Heart right ventricle (tissue), 16 donors: ENCODE data around the gene CCR6. TPM values are rescaled to one million over a fixed set of nuclear protein-coding genes. Genes with fewer than 3 reads are reported as not detected.

Source experiments
- ATAC-seq, 8 donors: fragments of 200-7000 bp; cut with Tn5 transposase; one replicate each; pipeline ENCODE4 v1.9.1; 2020; ENCODE audit warnings: mild to moderate bottlenecking in 8 of 8, moderate library complexity in 8 of 8, moderate number of reproducible peaks in 1 of 8
- DNase-seq, 2 donors: peaks; one replicate each; pipeline ENCODE4 v3.0.0-alpha.2; 2020
- H3K27ac ChIP-seq, 10 donors: fragments of 200-600 bp; sonication (generic) in 2 of 10; one replicate each; pipeline versions ENCODE4 v1.5.0 to v1.8.0; 2020 to 2022; ENCODE audit warnings: mild to moderate bottlenecking in 3 of 10
- H3K27me3 ChIP-seq, 7 donors: fragments of 200-600 bp; one replicate each; pipeline ENCODE4 v1.8.0; 2021 to 2022; ENCODE audit warnings: mild to moderate bottlenecking in 2 of 7
- H3K36me3 ChIP-seq, 9 donors: fragments of 200-600 bp; sonication (generic) in 1 of 9; one replicate each; pipeline versions ENCODE4 v1.5.0 to v1.8.0; 2020 to 2022; ENCODE audit warnings: mild to moderate bottlenecking in 2 of 9
- H3K4me1 ChIP-seq, 9 donors: fragments of 200-600 bp; sonication (generic) in 1 of 9; one replicate each; pipeline versions ENCODE4 v1.5.0 to v1.8.0; 2020 to 2022; ENCODE audit warnings: mild to moderate bottlenecking in 4 of 9
- H3K4me3 ChIP-seq, 10 donors: fragments of 200-600 bp; sonication (generic) in 2 of 10; one replicate each; pipeline versions ENCODE4 v1.5.0 to v1.8.0; 2020 to 2022; ENCODE audit warnings: mild to moderate bottlenecking in 7 of 10, moderate library complexity in 2 of 10
- H3K9me3 ChIP-seq, 11 donors: fragments of 200-600 bp in 10 of 11; sonication (generic) in 2 of 11; one replicate each; pipeline versions ENCODE4 v1.5.0 to v1.8.0; 2013 to 2022; ENCODE audit warnings: mild to moderate bottlenecking in 2 of 11, control low read depth in 1 of 11, moderate library complexity in 1 of 11
- WGBS, 2 donors: extraction: QIAGEN DNeasy Blood & Tissue Kit; methylation state at CpG; one replicate each; pipeline ENCODE4 v1.1.7; 2013; ENCODE audit warnings: inconsistent platforms in 1 of 2; 5-methylcytosine and 5-hydroxymethylcytosine counted together
- intact Hi-C, 10 donors: fragments of 100-400 bp; cut with DNase I; formaldehyde crosslinking; loops; one replicate each; pipeline versions ENCODE4 v1.11.1 to v1.14.2; 2022
- polyA plus RNA-seq, 2 donors: library from polyadenylated mRNA; stranded (reverse); fragments of 200-250 nt; gene quantifications; one replicate each; pipeline ENCODE4 v1.2.3, GENCODE V29; 2013
- total RNA-seq, 10 donors: library from RNA; stranded (reverse); fragmentation: NEBNext Ultra II Directional in 3 of 10; extraction: Animal tissue kit (Norgen Biotek cat#: 25700) in 3 of 10; gene quantifications; one replicate each; pipeline versions ENCODE4 v1.2.1 to v1.2.4, GENCODE V29; 2021 to 2023
- TF ChIP-seq, protein P1 (sequence below), 9 donors: fragments of 200-600 bp; sonication (generic) in 2 of 9; IDR thresholded peaks; one replicate each; pipeline versions ENCODE4 v1.5.0 to v1.8.0; 2021 to 2022; ENCODE audit warnings: antibody characterized with exemption in 9 of 9, mild to moderate bottlenecking in 5 of 9, moderate library complexity in 1 of 9
- donor health status: Arrhythmogenic right ventricular cardiomyopathy.
- donor health status: ischemic (EF 13 %, LVEDD 7.1; RV severe dilation, severe dysfunction).
- donor health status: healthy with polysubstance abuse.
- donor health status: DM: no; HTN: yes; CAD: no.
- donor health status: DM: no; HTN: no; CAD: no.
- donor health status: ischemic (EF 25% LVEDD 6.9; RV normal size, moderate dysfunction).
- donor health status: ischemic (EF 25% LVEDD 5.7; RV mildly dilated, moderate dysfunction).
- donor health status: healthy.
- donor health status: DM: yes; HTN: yes; CAD: no.
- donor health status: Ischemic cardiomyopathy.
- donor health status: ischemic (EF 35%, LVEDD 5.7; RV mildly dilated, moderate dysfunction).
- donor health status: nonischemic (EF 11% LVEDD 7.7; RV severe dilation, severe dysfunction).
- donor health status: DM: yes; HTN: yes; CAD: no.
- donor health status: PGD.
- donor health status: ischemic (EF 29% LVEDD 5.4; RV normal size, mild dysfunction).
- donor health status: nonischemic (EF 23%, LVEDD 6.1; RV moderate dilation, normal function).

CCR6 gene
- total and polyA plus RNA-seq, 12 donors, result 0.13 to 0.37 (median 0.16) TPM; not detected in 9

DNA sequence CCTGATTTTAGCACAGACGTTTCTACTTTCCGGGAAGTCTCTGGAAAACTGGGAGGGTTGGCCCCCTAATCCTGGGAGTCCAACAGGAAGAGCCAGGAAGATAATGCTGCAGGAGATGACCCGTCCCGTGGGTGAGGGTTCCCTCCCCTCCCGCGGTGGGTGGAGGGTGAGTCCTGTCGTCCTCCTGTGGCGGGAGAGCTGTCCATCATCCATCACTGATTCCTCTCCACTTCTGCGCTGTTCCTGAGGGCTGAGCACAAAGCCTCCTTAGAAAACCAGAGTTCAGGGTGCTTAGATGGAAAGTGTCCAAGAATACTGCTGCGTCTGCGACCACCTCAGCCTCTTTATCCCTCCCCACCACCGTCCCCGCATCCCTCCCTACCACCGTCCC, 6.1 kb upstream of the CCR6 start:
- H3K27ac ChIP-seq, result no peak overlapping the region
- ATAC-seq, result no peak
- intact Hi-C loops, result no loop called here
- no peak overlapping the region for H3K4me3 ChIP-seq
- H3K4me1 ChIP-seq, result peaks cover 0 to 10% (median 0%) of the 10 kb centered on the region in 9 donors
- H3K36me3 ChIP-seq, result no peaks in the 10 kb centered on the region
- TF ChIP-seq, protein P1, sequence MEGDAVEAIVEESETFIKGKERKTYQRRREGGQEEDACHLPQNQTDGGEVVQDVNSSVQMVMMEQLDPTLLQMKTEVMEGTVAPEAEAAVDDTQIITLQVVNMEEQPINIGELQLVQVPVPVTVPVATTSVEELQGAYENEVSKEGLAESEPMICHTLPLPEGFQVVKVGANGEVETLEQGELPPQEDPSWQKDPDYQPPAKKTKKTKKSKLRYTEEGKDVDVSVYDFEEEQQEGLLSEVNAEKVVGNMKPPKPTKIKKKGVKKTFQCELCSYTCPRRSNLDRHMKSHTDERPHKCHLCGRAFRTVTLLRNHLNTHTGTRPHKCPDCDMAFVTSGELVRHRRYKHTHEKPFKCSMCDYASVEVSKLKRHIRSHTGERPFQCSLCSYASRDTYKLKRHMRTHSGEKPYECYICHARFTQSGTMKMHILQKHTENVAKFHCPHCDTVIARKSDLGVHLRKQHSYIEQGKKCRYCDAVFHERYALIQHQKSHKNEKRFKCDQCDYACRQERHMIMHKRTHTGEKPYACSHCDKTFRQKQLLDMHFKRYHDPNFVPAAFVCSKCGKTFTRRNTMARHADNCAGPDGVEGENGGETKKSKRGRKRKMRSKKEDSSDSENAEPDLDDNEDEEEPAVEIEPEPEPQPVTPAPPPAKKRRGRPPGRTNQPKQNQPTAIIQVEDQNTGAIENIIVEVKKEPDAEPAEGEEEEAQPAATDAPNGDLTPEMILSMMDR (IDR thresholded peaks at IDR 0.05), result no peak
- DNase-seq, result no peak
- H3K9me3 ChIP-seq, result no peaks in the 10 kb centered on the region
- WGBS, 2 donors, result 52 to 56% methylated on average over 14 of the region's 14 CpGs
- H3K27me3 ChIP-seq, result peaks cover 0 to 85% (median 52%) of the 10 kb centered on the region in 7 donors

GRCh38 chr6:167118006-167118405, 4.9 kb upstream of the CCR6 start:
- no peak for DNase-seq
- Histone ChIP-seq H3K36me3 (no peaks in the 10 kb centered on the region), H3K27ac (no peak overlapping the region), H3K9me3 (no peaks in the 10 kb centered on the region), H3K27me3 (peaks cover 0 to 79% (median 53%) of the 10 kb centered on the region in 7 donors), H3K4me1 (peaks cover 0 to 10% (median 0%) of the 10 kb centered on the region in 9 donors), H3K4me3 (no peak overlapping the region)
- no peak for ATAC-seq
- 91 to 92% methylated on average over 7 of the region's 7 CpGs for WGBS, 2 donors
- intact Hi-C loops, result no loop called here
- TF ChIP-seq, protein P1 (IDR thresholded peaks at IDR 0.05), result no peak

GRCh38 chr6:167118839-167119238, 4.1 kb upstream of the CCR6 start:
- DNase-seq, result no peak
- no peaks in the 10 kb centered on the region for H3K36me3 ChIP-seq
- intact Hi-C loops, result no loop called here
- no peak for ATAC-seq
- TF ChIP-seq, protein P1 (IDR thresholded peaks at IDR 0.05), result no peak
- no peak overlapping the region for H3K27ac ChIP-seq
- WGBS, 2 donors, result 91 to 92% methylated on average over 12 of the region's 12 CpGs
- no peaks in the 10 kb centered on the region for H3K9me3 ChIP-seq
- no peak overlapping the region for H3K4me3 ChIP-seq
- peaks cover 0 to 73% (median 48%) of the 10 kb centered on the region in 7 donors for H3K27me3 ChIP-seq
- peaks cover 0 to 10% (median 0%) of the 10 kb centered on the region in 9 donors for H3K4me1 ChIP-seq

GRCh38 chr6:167119670-167120582, 3.0 kb upstream of the CCR6 start:
- Histone ChIP-seq H3K4me3 (no peak overlapping the region), H3K36me3 (no peaks in the 10 kb centered on the region), H3K4me1 (peaks cover 0 to 10% (median 0%) of the 10 kb centered on the region in 9 donors), H3K27me3 (peaks cover 0 to 67% (median 43%) of the 10 kb centered on the region in 7 donors), H3K27ac (peak overlapping the region in 1 of 10 donors; percentile 31), H3K9me3 (no peaks in the 10 kb centered on the region)
- DNase-seq, result no peak
- intact Hi-C loops, result no loop called here
- TF ChIP-seq, protein P1 (IDR thresholded peaks at IDR 0.05), result no peak
- 78 to 82% methylated on average over 8 of the region's 8 CpGs for WGBS, 2 donors
- ATAC-seq, result no peak
